OCI-LY7 (cell line): ENCODE measurements around the gene WNT8A. TPM values are rescaled to one million over a fixed set of nuclear protein-coding genes. Genes with fewer than 3 reads are reported as not detected.

Experiments used
- BruUV-seq: library from RNA; stranded (reverse); fragments of 400-500 nt; replicated peaks from 2 replicates; lab custom pipeline; 2021; lab: Mats Ljungman, UMichigan
- CTCF ChIA-PET: fragments of 300-600 bp; sonication (Branson Sonifier 250); formaldehyde crosslinking; loops from one replicate; lab custom pipeline; 2022; ENCODE audit warnings: antibody characterized with exemption; ENCODE audit not compliant: unreplicated experiment; lab: Charles Lee
- POLR2A ChIA-PET: fragments of 300-600 bp; sonication (Branson Sonifier 250); formaldehyde crosslinking; loops from one replicate; lab custom pipeline; 2022; ENCODE audit warnings: antibody characterized with exemption; lab: Charles Lee
- DNase-seq: peaks from one replicate; pipeline ENCODE4 v3.0.0-alpha.2; 2015; ENCODE audit warnings: low spot score
- H2AFZ ChIP-seq: fragments of 200-600 bp; sonication (generic), shearing (Covaris generic); 2 replicates; pipeline ENCODE4 v1.6.1; 2014; ENCODE audit warnings: mild to moderate bottlenecking, antibody characterized with exemption, low read length, moderate library complexity
- H3K27ac ChIP-seq: fragments of 200-600 bp; sonication (generic); 2 replicates; pipeline ENCODE4 v1.5.1; 2014; ENCODE audit warnings: mixed run types, low read depth, mild to moderate bottlenecking, moderate library complexity, low read length, inconsistent platforms; ENCODE audit not compliant: poor library complexity, severe bottlenecking
- H3K36me3 ChIP-seq: fragments of 200-600 bp; sonication (generic); 2 replicates; pipeline ENCODE4 v1.6.1; 2014; ENCODE audit warnings: mild to moderate bottlenecking, antibody characterized with exemption, low read length, moderate library complexity, mixed read lengths; ENCODE audit not compliant: insufficient read depth
- H3K4me1 ChIP-seq: fragments of 200-600 bp; sonication (generic); 2 replicates; pipeline ENCODE4 v1.5.1; 2014; ENCODE audit warnings: mild to moderate bottlenecking, low read length; ENCODE audit not compliant: insufficient read depth, poor library complexity, severe bottlenecking
- H3K4me2 ChIP-seq: fragments of 200-600 bp; sonication (generic); 2 replicates; pipeline ENCODE4 v1.6.1; 2014; ENCODE audit warnings: mild to moderate bottlenecking, low read length
- H3K4me3 ChIP-seq: fragments of 200-600 bp; sonication (generic); 2 replicates; pipeline ENCODE4 v1.5.1; 2014; ENCODE audit warnings: mild to moderate bottlenecking, low read depth, low read length; ENCODE audit not compliant: poor library complexity, severe bottlenecking
- H3K79me2 ChIP-seq: fragments of 200-600 bp; sonication (generic); 2 replicates; pipeline ENCODE4 v1.6.1; 2016; ENCODE audit warnings: low read depth, mild to moderate bottlenecking, low read length, moderate library complexity, mixed read lengths; ENCODE audit not compliant: insufficient read depth
- H3K9me2 ChIP-seq: fragments of 200-600 bp; sonication (generic); 2 replicates; pipeline ENCODE4 v1.6.1; 2016; ENCODE audit warnings: mild to moderate bottlenecking, low read length, mixed read lengths; ENCODE audit not compliant: insufficient read depth
- H3K9me3 ChIP-seq: fragments of 200-600 bp; sonication (generic); 2 replicates; pipeline ENCODE4 v1.6.1; 2014; ENCODE audit warnings: mild to moderate bottlenecking, mixed run types, low read length, mixed read lengths
- H4K20me1 ChIP-seq: fragments of 200-600 bp; sonication (generic); 2 replicates; pipeline ENCODE4 v1.6.1; 2014; ENCODE audit warnings: mild to moderate bottlenecking, antibody characterized with exemption, low read length, moderate library complexity, mixed read lengths; ENCODE audit not compliant: insufficient read depth
- EZH2phosphoT487 ChIP-seq: fragments of 200-600 bp; sonication (generic); IDR thresholded peaks from 2 replicates; pipeline ENCODE4 v1.6.1; 2018; ENCODE audit warnings: low read depth, borderline replicate concordance, mild to moderate bottlenecking, mixed run types, antibody characterized with exemption, low read length, moderate library complexity, mixed read lengths
- intact Hi-C: fragments of 100-400 bp; cut with micrococcal nuclease; formaldehyde crosslinking; loops from one replicate; pipeline ENCODE4 v1.10.0; 2022; ENCODE audit not compliant: unreplicated experiment
- total RNA-seq, 2 experiments: library from RNA; depleted of rRNA in 1 of 2; stranded (reverse); fragments of >200 nt in 1 of 2; shearing (Covaris generic) in 1 of 2; gene quantifications; 2 replicates each; pipeline ENCODE4 v1.2.3, GENCODE V29; 2014 to 2022
- TF ChIP-seq, protein P1 (sequence below): fragments of 200-600 bp; sonication (generic); conservative IDR thresholded peaks from 2 replicates; pipeline ENCODE4 v1.5.1; 2014; ENCODE audit warnings: mild to moderate bottlenecking, antibody characterized with exemption, low read length, moderate library complexity, mixed read lengths

Gene WNT8A
- total RNA-seq, 2 experiments from 2014 or later: not detected

DNA sequence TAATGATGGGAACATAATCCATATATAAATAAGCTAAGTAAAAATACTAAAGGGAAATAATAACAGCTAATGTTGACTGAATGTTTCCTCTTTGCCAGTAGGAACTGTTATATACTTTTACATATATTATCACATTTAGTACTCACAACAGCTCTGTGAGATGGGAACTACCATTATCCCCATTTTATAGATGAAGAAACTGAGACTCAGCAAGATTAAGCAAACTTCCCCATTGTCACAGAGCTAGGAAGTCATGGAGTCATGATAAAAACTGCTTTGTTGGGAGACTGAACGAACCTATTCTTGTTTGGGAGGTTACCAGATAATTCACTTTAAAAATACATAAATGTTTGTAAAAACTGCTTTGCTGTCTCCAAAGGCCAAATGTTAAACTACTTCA, 23.4 kb downstream of the WNT8A start:
- POLR2A ChIA-PET: interaction anchor here (0.7 to 1.6 kb wide), 3 partner anchors 17 to 1754 kb away, joined by 3 to 4 read pairs (median 4); no protein-coding TSS in a partner anchor
- no peak for DNase-seq
- intact Hi-C loops: no loop called here
- CTCF ChIA-PET: no interaction called here
- Histone ChIP-seq H4K20me1 (no peaks in the 10 kb centered on the region), H3K79me2 (no peaks in the 10 kb centered on the region), H3K4me3 (no peak overlapping the region), H3K36me3 (no peaks in the 10 kb centered on the region), H3K9me2 (no peaks in the 10 kb centered on the region), H3K4me2 (no peak overlapping the region), H3K9me3 (no peaks in the 10 kb centered on the region), H3K27ac (no peak overlapping the region), H3K4me1 (peaks cover 11% of the 10 kb centered on the region), H2AFZ (no peak overlapping the region)
- TF ChIP-seq EZH2phosphoT487: no peak
- TF ChIP-seq, protein P1, sequence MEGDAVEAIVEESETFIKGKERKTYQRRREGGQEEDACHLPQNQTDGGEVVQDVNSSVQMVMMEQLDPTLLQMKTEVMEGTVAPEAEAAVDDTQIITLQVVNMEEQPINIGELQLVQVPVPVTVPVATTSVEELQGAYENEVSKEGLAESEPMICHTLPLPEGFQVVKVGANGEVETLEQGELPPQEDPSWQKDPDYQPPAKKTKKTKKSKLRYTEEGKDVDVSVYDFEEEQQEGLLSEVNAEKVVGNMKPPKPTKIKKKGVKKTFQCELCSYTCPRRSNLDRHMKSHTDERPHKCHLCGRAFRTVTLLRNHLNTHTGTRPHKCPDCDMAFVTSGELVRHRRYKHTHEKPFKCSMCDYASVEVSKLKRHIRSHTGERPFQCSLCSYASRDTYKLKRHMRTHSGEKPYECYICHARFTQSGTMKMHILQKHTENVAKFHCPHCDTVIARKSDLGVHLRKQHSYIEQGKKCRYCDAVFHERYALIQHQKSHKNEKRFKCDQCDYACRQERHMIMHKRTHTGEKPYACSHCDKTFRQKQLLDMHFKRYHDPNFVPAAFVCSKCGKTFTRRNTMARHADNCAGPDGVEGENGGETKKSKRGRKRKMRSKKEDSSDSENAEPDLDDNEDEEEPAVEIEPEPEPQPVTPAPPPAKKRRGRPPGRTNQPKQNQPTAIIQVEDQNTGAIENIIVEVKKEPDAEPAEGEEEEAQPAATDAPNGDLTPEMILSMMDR: no peak
- BruUV-seq: no TSS peak

DNA sequence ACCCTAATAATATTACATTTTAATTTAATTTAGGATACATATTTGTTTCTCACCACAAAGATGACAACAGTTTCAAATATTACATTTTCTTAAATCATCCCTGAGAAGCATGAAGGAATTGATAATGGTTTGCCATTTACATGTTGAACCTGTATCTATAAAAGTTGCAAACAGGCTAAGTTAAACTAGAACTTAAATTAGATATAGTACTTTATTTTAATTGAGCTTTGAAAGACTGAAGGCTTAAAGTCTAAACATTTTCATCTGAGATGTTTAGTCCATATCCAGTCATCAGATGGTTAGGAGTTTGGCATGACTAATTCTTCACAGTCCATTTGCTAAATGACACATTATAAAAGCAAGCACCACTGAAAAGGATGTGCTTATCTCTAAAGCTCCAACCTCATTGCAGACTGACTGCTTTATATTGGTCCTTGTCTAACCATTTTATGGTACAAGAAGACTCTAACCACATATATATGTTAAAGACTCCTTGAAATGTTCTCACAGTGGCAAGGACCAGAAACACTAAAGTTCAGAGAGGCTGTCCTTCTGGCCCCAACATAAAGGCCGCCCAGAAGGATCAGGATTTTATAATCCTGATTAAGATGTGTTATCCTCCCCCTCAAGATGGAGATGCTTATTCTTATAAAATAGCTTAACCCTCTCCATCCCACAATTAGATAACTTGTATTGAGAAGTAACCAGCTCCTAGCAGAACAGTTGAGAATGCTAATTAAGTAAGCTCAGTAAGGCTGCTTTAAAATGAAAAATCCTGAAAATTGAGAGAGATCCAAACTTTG, 25.8 kb downstream of the WNT8A start:
- no TSS peak for BruUV-seq
- no peak overlapping the region for H2AFZ ChIP-seq
- no peak overlapping the region for H3K4me2 ChIP-seq
- intact Hi-C loops: no loop called here
- H3K9me2 ChIP-seq: no peaks in the 10 kb centered on the region
- H4K20me1 ChIP-seq: no peaks in the 10 kb centered on the region
- POLR2A ChIA-PET: interaction anchor here (1.0 kb wide), 1 partner anchor 12 kb away, joined by 3 read pairs; no protein-coding TSS in a partner anchor
- no peak for TF ChIP-seq EZH2phosphoT487
- TF ChIP-seq, protein P1: no peak
- no peak for DNase-seq
- no peaks in the 10 kb centered on the region for H3K36me3 ChIP-seq
- CTCF ChIA-PET: no interaction called here
- no peak overlapping the region for H3K27ac ChIP-seq
- H3K79me2 ChIP-seq: no peaks in the 10 kb centered on the region
- no peaks in the 10 kb centered on the region for H3K9me3 ChIP-seq
- no peak overlapping the region for H3K4me3 ChIP-seq
- no peaks in the 10 kb centered on the region for H3K4me1 ChIP-seq
